Esophagus (tissue), 2 donors: ENCODE results near the gene TNFRSF14. TPM values are rescaled to one million over a fixed set of nuclear protein-coding genes. Genes with fewer than 3 reads are reported as not detected.

Experiments
- H3K27ac ChIP-seq, 2 donors: one replicate each; pipeline ENCODE4 v1.5.1; 2013; ENCODE audit warnings: low read depth in 2 of 2, mild to moderate bottlenecking in 2 of 2, inconsistent platforms in 1 of 2, low read length in 1 of 2, moderate library complexity in 1 of 2
- H3K27me3 ChIP-seq, 2 donors: one replicate each; pipeline ENCODE4 v1.6.1; 2013; ENCODE audit warnings: low read length in 2 of 2, control low read depth in 1 of 2, mild to moderate bottlenecking in 1 of 2; ENCODE audit not compliant: insufficient read depth in 2 of 2, control insufficient read depth in 1 of 2
- H3K36me3 ChIP-seq, 2 donors: one replicate each; pipeline ENCODE4 v1.6.1; 2013; ENCODE audit warnings: low read length in 1 of 2; ENCODE audit not compliant: control insufficient read depth in 2 of 2, insufficient read depth in 2 of 2
- H3K4me1 ChIP-seq, 2 donors: one replicate each; pipeline ENCODE4 v1.6.1; 2013; ENCODE audit warnings: low read length in 1 of 2; ENCODE audit not compliant: control insufficient read depth in 2 of 2, insufficient read depth in 2 of 2
- H3K4me3 ChIP-seq, 2 donors: one replicate each; pipeline ENCODE4 v1.5.1; 2013; ENCODE audit warnings: low read length in 2 of 2, mild to moderate bottlenecking in 2 of 2, low read depth in 1 of 2, moderate library complexity in 1 of 2
- H3K9me3 ChIP-seq, 2 donors: one replicate each; pipeline ENCODE4 v1.6.1; 2013; ENCODE audit warnings: mild to moderate bottlenecking in 2 of 2, low read depth in 1 of 2, low read length in 1 of 2, moderate library complexity in 1 of 2; ENCODE audit not compliant: control insufficient read depth in 2 of 2, insufficient read depth in 1 of 2
- whole genome bisulfite sequencing, 2 donors: extraction: QIAGEN DNeasy Blood & Tissue Kit; methylation state at CpG; one replicate each; pipeline ENCODE4 v1.1.7; 2013; 5-methylcytosine and 5-hydroxymethylcytosine counted together
- polyA plus RNA-seq, 2 donors: library from polyadenylated mRNA; stranded (reverse); fragments of 200-250 nt; gene quantifications; one replicate each; pipeline ENCODE4 v1.2.3, GENCODE V29; 2013
- donor health status: healthy with polysubstance abuse.
- donor health status: Bipolar disorder and iron deficiency.

The TNFRSF14 gene
- polyA plus RNA-seq, 2 donors: 34.1 to 57.5 TPM

DNA sequence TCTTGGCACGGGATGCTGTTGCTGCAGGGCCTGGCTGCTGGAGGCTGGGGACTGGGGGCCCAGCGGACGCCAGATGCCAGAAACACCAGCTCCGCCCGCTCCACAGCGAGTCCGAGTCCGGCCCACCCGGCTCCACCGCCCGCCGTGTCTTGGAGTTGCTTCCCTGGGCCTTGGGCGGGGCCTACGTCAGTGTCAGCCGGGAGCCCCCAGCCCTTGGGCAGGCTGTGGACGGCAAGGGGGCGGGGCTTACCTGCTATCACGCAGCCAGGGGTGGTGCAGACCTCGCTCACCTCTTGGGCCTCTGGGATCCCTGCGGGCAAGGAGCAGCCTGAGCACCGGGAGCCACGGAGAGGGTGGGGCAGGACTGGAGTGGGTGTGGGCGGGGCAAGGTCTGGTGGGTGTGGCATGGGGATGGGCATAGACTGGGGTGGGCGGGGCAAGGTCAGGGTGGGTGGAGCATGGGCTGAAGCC lies 54.9 kb downstream of the TNFRSF14 start:
- Histone ChIP-seq H3K36me3 (no peaks in the 10 kb centered on the region), H3K27ac (no peak overlapping the region), H3K9me3 (peaks cover 0 to 7% of the 10 kb centered on the region in 2 donors), H3K27me3 (no peaks in the 10 kb centered on the region), H3K4me3 (no peak overlapping the region), H3K4me1 (peaks cover 0 to 3% of the 10 kb centered on the region in 2 donors)
- WGBS, 2 donors: 13 to 17% methylated on average over 24 of the region's 24 CpGs

DNA sequence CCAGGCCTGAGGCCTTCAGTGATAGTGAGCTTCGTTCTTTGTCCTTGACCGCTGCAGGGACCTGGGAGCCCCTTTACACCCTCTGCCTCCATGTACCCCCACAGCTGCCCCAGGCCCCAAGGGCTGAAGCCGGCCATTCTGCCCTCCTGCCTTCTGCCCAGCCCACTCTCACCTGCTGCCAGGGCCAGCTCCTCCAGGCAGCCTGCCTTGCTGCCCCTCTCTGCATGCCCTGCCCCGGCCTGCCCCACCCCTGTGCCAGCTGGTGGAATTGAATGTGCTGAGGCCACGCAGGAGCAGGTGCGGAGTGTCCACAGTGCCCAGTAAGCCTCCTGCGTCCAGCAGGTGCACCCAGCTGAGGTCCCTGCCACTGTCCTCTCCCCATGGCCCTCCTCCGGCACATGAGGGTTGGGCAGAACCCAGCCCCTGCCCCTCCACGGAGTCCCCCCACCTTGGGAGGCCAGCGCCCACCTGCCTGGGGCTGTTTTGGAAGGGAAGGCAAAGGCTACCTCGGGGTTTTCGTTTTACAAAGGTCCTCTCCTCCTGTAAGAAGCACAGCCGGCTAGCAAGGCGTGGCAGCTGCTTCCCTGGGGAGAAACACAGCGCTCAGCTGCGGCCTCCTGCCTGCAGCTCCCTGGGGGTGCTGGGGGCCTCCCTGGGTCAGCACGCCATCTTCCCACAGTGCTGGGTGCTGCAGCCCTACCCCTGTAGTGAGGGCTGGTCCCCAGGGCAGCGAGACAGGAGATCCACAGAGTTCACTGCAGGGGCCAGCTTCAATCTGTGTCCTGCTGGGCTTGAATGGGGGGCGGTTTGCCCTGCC lies 55.7 kb downstream of the TNFRSF14 start:
- Histone ChIP-seq H3K4me1 (peaks cover 0 to 3% of the 10 kb centered on the region in 2 donors), H3K27me3 (no peaks in the 10 kb centered on the region), H3K9me3 (peaks cover 0 to 7% of the 10 kb centered on the region in 2 donors), H3K36me3 (no peaks in the 10 kb centered on the region), H3K4me3 (no peak overlapping the region), H3K27ac (no peak overlapping the region)
- 73 to 78% methylated on average over 19 of the region's 19 CpGs for WGBS, 2 donors

GRCh38 chr1:2612591-2613365 lies 56.6 kb downstream of the TNFRSF14 start:
- H3K27ac ChIP-seq: no peak overlapping the region
- no peak overlapping the region for H3K4me3 ChIP-seq
- 83 to 87% methylated on average over 11 of the region's 11 CpGs for WGBS, 2 donors
- peaks cover 0 to 7% of the 10 kb centered on the region in 2 donors for H3K9me3 ChIP-seq
- H3K4me1 ChIP-seq: peaks cover 0 to 3% of the 10 kb centered on the region in 2 donors
- no peaks in the 10 kb centered on the region for H3K36me3 ChIP-seq
- no peaks in the 10 kb centered on the region for H3K27me3 ChIP-seq

Other genes starting within 250 kb of the TNFRSF14 start
- 1 to 10 TPM; 3.0 to 5.8 TPM for gene MORN1, start 164.8 kb upstream of the TNFRSF14 start, polyA plus RNA-seq
- 100 to 1,000 TPM in 1 of 2 donors, 10 to 100 TPM in 1; 85.8 to 116 TPM for gene RER1, start 164.5 kb upstream of the TNFRSF14 start, polyA plus RNA-seq
- gene PEX10, start 143.8 kb upstream of the TNFRSF14 start, polyA plus RNA-seq: 10 to 100 TPM; 19.7 to 21.1 TPM
- 10 to 100 TPM; 19.2 to 88.7 TPM for gene PLCH2, start 80.1 kb upstream of the TNFRSF14 start, polyA plus RNA-seq
- gene PANK4, start 29.8 kb upstream of the TNFRSF14 start, polyA plus RNA-seq: 10 to 100 TPM; 10.1 to 15.4 TPM
- 1 to 10 TPM in 1 of 2 donors, under 1 TPM in 1; 0.71 to 1.5 TPM for gene HES5, start 26.1 kb upstream of the TNFRSF14 start, polyA plus RNA-seq
- gene PRXL2B, start 30.4 kb downstream of the TNFRSF14 start, polyA plus RNA-seq: 10 to 100 TPM; 12.2 to 16.3 TPM
- 10 to 100 TPM in 1 of 2 donors, 1 to 10 TPM in 1; 3.4 to 11.6 TPM for gene MMEL1, start 76.6 kb downstream of the TNFRSF14 start, polyA plus RNA-seq
- gene TTC34, start 245.3 kb downstream of the TNFRSF14 start, polyA plus RNA-seq: under 1 TPM; 0.02 to 0.20 TPM